ENCODE results near the gene BCCIP. TPM values are rescaled to one million over a fixed set of nuclear protein-coding genes. Genes with fewer than 3 reads are reported as not detected.
A peak's percentile ranks its signal among the peaks of the same experiment; 100 is the strongest.

The BCCIP gene
- total and polyA plus RNA-seq, 2 of the 8 experiments (the other 6 are each of a cell fraction or from before 2014, with no cell fraction given): 33.9 to 120 TPM

DNA sequence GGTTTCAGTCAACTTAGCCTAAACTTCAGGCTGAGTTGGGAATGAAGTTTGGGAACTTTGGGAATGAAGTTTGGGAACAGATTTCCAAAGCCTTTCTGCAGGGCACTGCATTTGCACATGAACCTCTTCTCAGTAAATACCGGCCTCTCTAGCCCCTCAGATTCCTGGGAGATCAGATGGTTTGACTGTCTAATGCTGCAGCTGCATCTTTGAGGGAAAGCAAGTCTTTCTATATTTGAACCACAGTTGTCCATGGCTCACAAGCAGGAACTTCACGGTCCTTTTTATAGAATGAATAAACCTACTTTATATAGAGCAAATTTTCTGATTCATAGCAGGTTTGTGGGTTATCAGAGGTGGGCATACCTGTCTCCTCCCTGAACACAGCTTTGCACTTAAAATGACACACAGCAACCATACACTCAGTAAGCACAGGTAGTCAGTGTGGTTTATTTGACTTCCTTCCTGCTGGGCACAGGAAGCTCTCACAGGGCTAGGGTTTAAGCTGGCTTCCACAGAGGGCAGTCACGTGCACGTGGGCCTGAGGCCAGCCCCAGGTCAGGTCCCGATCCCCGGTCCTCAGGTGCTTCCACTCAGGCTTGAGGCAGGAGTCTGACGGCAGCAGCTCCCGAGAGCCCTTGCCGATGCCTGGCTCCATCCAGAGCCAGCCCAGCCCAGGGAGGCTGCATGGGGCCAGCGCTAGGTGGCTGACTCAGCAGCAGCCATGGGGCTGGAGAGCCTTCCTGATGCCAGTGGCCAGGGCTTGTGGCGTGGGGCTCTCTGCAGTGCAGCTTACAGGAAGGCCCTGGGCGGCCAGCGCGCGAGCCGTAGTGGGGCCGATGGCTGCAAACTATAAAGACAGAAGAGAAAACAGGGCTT, 35.0 kb upstream of the BCCIP start:
- Histone ChIP-seq H3K4me2 (ENCODE audit: insufficient read depth in 1 of 2, low read depth in 2 of 2, low read length in 2 of 2) (no peak overlapping the region), H3K9ac (replicated peaks in 1 of 4; ENCODE audit: extremely low read depth in 1 of 4, low read depth in 3 of 4, low read length in 3 of 4) (no peak overlapping the region), H2BK120ac (replicated peaks; ENCODE audit: low read depth, low read length) (no peak overlapping the region), H4K8ac (ENCODE audit: extremely low read depth, insufficient read depth, low read length) (peak overlapping the region; percentile 35; the same call in 1 of the 2 replicates), H3K36me3 (ENCODE audit: control insufficient read depth in 2 of 4, insufficient read depth in 4 of 4, low read length in 3 of 4) (peaks cover 2 to 6% (median 4%) of the 10 kb centered on the region in 4 experiments; a peak in 5 of 8 replicates), H2AFZ (ENCODE audit: low read length) (no peak overlapping the region), H3K4me1 (replicated peaks in 1 of 4; ENCODE audit: control insufficient read depth in 3 of 4, insufficient read depth in 4 of 4, low read length in 3 of 4) (no peaks in the 10 kb centered on the region; a peak in 1 of 7 replicates), H3K23ac (ENCODE audit: insufficient read length) (no peak overlapping the region), H3K56ac (replicated peaks; ENCODE audit: insufficient read length, low read depth, low read length) (no peak overlapping the region), H3K4me3 (ENCODE audit: extremely low read depth in 1 of 4, insufficient read depth in 2 of 4, low read depth in 3 of 4, low read length in 4 of 4) (no peak overlapping the region), H2BK5ac (ENCODE audit: low read depth, low read length) (0 out of 2 replicates have a peak overlapping the region, but pooled peaks have one; percentile 52), H3K27ac (ENCODE audit: low read depth, low read length) (no peak overlapping the region), H3K4ac (replicated peaks; ENCODE audit: insufficient read length, low read depth, low read length) (no peak overlapping the region), H2BK15ac (ENCODE audit: low read length) (no peak overlapping the region), H3K23me2 (ENCODE audit: low read depth, low read length) (no peaks in the 10 kb centered on the region), H3K79me1 (ENCODE audit: low read depth, low read length) (no peaks in the 10 kb centered on the region), H4K5ac (ENCODE audit: insufficient read length, low read depth, low read length) (no peak overlapping the region), H4K20me1 (replicated peaks in 1 of 2; ENCODE audit: control insufficient read depth in 1 of 2, insufficient read depth in 2 of 2, low read length in 2 of 2) (peaks cover 0 to 2% of the 10 kb centered on the region in 2 experiments), H3K9me3 (ENCODE audit: insufficient read depth in 2 of 2, low read depth in 1 of 2, low read length in 1 of 2) (no peaks in the 10 kb centered on the region), H2BK12ac (ENCODE audit: low read depth, low read length) (no peak overlapping the region), H4K91ac (replicated peaks; ENCODE audit: insufficient read length, low read length) (no peak overlapping the region), H3K18ac (ENCODE audit: extremely low read depth, low read length) (no peak overlapping the region), H2AK5ac (ENCODE audit: low read depth, low read length) (no peak overlapping the region), H3K14ac (ENCODE audit: insufficient read length) (no peak overlapping the region), H2BK20ac (ENCODE audit: low read length) (no peak overlapping the region), H3K79me2 (ENCODE audit: control insufficient read depth in 1 of 2, insufficient read depth in 2 of 2, low read length in 2 of 2) (no peaks in the 10 kb centered on the region), H3K27me3 (replicated peaks in 1 of 4; ENCODE audit: control insufficient read depth in 3 of 4, extremely low read depth in 1 of 4, insufficient read depth in 3 of 4, low read length in 3 of 4) (no peaks in the 10 kb centered on the region)
- TF ChIP-seq GABPA (IDR thresholded peaks at IDR 0.05; ENCODE audit: borderline replicate concordance, insufficient read depth, low read length): no peak
- TF ChIP-seq, protein P1, sequence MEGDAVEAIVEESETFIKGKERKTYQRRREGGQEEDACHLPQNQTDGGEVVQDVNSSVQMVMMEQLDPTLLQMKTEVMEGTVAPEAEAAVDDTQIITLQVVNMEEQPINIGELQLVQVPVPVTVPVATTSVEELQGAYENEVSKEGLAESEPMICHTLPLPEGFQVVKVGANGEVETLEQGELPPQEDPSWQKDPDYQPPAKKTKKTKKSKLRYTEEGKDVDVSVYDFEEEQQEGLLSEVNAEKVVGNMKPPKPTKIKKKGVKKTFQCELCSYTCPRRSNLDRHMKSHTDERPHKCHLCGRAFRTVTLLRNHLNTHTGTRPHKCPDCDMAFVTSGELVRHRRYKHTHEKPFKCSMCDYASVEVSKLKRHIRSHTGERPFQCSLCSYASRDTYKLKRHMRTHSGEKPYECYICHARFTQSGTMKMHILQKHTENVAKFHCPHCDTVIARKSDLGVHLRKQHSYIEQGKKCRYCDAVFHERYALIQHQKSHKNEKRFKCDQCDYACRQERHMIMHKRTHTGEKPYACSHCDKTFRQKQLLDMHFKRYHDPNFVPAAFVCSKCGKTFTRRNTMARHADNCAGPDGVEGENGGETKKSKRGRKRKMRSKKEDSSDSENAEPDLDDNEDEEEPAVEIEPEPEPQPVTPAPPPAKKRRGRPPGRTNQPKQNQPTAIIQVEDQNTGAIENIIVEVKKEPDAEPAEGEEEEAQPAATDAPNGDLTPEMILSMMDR (IDR thresholded peaks at IDR 0.05; ENCODE audit: control extremely low read depth in 1 of 3, insufficient read depth in 1 of 3, low read depth in 1 of 3, low read length in 3 of 3): peak in 1 of 3 experiments; percentile 8; a peak in 1 of 4 replicates
- TF ChIP-seq, protein P2, sequence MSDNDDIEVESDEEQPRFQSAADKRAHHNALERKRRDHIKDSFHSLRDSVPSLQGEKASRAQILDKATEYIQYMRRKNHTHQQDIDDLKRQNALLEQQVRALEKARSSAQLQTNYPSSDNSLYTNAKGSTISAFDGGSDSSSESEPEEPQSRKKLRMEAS (IDR thresholded peaks at IDR 0.05): 0 out of 2 replicates have a peak, but pooled peaks have one; percentile 9
- FAIRE-seq: no peak
- POLR2A ChIA-PET (ENCODE audit: partially characterized antibody): interaction anchor here (0.6 to 0.9 kb wide), 2 partner anchors 41 to 628 kb away, joined by 3 read pairs; partner anchors contain the start of gene CTBP2
- CTCF ChIA-PET (ENCODE audit: partially characterized antibody): interaction anchor here (1.4 kb wide), 1 partner anchor 9 kb away, joined by 4 read pairs; no protein-coding TSS in a partner anchor
- 93% methylated on average over 14 of the region's 17 CpGs; no CpG with 5 or more reads in 1 of the 2 experiments for WGBS, 2 experiments (ENCODE audit: extremely low coverage in 1 of 2, insufficient coverage in 1 of 2, insufficient read length in 1 of 2, insufficient replicate concordance in 2 of 2, low coverage in 1 of 2, low lambda C conversion rate in 2 of 2, missing lambda C conversion rate in 1 of 2)
- DNase-seq (ENCODE audit: low read depth in 1 of 2, low spot score in 2 of 2): no peak

Measured in H1 (cell line).